Tongue (tissue), 2 donors: Measurements from ENCODE around the gene NUB1. TPM values are rescaled to one million over a fixed set of nuclear protein-coding genes. Genes with fewer than 3 reads are reported as not detected.

Source experiments
- DNase-seq: peaks from one replicate; pipeline ENCODE4 v3.0.0-alpha.2; 2015
- total RNA-seq: library from RNA; depleted of rRNA; stranded (reverse); fragments of >200 nt; gene quantifications from one replicate; pipeline ENCODE4 v1.2.3, GENCODE V29; 2014

Gene NUB1
- total RNA-seq, 1 donor from 2014 or later: 27.8 TPM

DNA sequence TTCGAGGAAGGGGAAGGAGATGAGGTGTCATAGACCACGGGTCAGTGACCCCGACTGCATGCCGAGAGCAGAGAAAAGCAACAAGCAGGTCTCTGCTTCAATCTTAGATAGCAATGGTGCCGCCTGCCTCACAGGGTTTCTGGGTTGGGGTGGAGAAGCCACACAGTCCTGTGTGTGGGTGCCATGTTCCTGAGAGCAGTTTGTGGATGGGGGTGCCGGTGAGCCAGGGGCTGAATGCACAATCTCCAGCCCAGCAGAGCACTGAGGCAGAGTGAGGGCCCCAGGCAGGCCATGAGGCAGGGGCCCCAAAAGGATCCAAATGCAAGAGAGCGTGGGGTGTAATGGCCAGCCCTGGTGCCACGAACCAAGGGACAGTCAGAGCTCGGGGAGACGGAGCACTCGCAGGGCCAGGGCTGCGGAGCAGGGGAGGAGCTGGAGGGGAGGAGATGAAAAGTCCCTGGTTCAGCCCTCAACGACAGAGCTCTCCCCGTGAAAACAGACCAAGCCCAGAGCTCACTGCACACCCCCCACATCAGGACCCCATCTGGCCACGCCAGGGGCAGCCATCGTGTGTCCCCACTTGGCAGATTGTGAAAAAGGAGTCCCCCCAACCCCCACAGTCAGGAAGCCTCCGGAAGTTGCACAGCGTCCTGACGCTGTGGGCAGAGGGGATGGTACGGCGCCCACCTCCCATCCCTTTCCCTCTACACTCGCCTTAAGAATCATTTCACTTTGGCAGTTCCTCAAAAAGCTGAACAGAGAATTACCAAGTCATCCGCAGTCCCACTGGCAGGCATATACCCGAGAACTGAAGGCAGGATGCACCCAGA, 48.4 kb downstream of the NUB1 start:
- no peak for DNase-seq

DNA sequence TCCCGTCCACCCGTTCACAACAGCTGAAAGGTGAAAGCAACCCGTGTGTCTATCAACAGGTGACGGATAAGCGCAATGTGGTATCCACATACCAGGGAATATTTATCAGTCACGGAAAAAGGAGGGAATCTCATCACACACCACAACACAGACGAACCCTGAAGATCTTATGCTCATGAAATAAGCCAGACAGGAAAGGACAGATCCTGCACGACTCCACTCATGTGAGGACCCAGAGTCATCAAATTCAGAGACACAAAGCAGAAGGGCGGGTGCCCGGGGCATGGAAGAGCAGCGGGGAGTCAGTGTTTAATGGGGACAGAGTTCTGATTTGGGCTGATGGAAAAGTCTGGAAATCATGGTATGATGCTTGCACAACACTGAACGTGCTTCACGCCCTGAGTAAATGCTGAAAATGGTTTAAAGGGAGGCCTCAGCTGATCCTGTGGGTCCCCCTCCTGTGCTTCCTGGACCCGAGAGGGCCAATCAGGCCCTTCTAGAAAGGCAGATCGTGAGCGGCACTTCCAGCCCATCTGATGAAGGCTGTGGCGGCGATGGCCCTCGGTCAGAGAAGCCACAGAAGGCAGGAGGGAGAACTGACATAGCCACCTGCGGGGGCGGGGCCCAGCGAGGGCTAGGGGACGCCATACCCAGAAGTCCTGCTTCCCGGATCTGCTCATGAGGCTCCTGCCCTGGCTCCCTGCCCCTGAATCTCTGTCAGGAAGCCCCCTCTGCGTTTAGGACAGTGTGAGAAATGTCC, 49.2 kb downstream of the NUB1 start:
- no peak for DNase-seq

- DNase-seq: no peak
Observed at GRCh38 chr7:151391358-151391730, 49.7 kb downstream of the NUB1 start.

DNA sequence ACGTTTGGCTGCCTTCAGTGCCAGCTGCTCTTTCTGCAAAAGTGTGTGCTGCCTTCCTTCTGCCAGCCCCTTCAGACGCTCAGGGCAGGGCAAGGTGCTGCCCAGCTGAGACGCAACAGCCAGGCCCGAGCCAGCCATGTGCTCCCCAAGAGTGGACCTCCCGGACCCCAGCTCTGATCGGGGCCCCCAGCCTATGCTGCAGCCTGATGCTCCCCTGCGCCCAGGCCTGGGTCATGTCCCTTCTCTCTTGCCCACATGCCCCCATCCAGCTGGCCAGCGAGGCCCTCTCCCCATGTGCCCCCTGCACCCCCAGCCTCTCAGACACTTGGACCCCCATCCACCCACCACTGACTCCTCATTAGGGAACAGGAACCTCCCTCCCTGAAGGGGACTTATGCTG, 50.4 kb downstream of the NUB1 start:
- no peak for DNase-seq

GRCh38 chr7:151392426-151392825, 50.8 kb downstream of the NUB1 start:
- DNase-seq: no peak

GRCh38 chr7:151393031-151393977, 51.7 kb downstream of the NUB1 start:
- DNase-seq: no peak

DNA sequence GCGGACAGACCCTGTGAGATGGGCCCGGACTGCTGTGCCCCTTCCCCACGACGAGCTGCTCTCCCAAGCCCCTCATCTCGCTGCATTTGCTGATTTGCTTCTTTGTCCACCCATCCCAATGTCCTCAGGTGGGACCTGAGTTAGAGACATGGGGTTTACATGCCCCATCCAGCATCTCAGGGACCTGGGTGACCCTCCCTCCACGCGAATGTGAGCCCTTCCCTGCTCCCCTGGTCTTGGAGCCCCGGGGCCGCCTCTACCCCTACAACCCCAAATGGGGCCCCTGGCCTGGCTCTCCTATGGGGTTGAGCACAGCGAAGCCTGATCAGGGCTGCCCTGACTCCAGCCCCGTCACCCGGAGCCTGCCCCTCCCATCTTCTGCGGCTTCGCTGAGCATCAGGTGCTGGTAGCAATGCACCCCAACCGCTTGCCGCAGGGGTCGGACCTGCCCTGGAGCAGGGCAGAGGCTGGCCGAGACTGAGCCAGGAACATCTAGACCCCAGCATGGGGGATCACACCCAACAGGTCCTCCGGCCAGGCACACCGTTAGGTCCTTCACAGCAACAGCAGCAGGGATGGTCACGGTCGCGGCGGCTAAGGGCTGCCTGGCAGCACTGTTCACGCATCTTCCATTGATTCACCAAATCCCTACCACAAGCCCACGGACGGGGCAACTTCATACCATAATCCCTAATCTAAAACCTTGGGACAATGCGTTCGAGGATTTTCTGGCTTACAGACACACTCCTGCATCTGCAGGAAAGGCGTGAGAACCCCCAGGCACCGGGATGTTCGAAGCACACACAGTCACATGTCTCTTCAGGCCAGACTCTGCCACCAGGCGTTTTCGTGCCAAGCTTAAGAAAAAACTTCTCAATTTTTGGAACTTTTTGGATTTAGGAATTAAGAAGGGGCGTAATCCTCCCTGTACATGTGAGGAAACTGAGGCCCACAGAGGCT, 52.7 kb downstream of the NUB1 start:
- no peak for DNase-seq

GRCh38 chr7:151395036-151395367, 53.4 kb downstream of the NUB1 start:
- no peak for DNase-seq

GRCh38 chr7:151396328-151396970, 54.8 kb downstream of the NUB1 start:
- no peak for DNase-seq

DNA sequence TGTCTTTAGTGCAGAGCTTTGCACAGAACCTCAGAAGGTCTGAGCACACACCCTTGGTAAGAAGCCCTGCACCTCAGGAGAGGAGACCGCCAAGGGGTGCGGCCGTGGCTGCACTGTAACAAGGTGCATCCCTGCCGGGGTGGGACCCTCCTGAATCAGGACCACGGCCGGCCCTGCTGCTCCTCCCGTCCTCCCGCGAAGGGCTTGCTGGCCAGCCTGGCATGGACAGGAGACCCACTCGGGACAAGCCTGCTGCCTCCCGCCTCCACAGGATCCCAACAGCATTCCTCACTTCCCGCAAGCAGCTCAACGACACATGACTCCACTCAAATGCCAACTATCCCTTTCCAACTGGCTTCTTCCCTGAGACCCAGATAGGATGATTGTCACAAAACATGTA, 55.4 kb downstream of the NUB1 start:
- no peak for DNase-seq

DNA sequence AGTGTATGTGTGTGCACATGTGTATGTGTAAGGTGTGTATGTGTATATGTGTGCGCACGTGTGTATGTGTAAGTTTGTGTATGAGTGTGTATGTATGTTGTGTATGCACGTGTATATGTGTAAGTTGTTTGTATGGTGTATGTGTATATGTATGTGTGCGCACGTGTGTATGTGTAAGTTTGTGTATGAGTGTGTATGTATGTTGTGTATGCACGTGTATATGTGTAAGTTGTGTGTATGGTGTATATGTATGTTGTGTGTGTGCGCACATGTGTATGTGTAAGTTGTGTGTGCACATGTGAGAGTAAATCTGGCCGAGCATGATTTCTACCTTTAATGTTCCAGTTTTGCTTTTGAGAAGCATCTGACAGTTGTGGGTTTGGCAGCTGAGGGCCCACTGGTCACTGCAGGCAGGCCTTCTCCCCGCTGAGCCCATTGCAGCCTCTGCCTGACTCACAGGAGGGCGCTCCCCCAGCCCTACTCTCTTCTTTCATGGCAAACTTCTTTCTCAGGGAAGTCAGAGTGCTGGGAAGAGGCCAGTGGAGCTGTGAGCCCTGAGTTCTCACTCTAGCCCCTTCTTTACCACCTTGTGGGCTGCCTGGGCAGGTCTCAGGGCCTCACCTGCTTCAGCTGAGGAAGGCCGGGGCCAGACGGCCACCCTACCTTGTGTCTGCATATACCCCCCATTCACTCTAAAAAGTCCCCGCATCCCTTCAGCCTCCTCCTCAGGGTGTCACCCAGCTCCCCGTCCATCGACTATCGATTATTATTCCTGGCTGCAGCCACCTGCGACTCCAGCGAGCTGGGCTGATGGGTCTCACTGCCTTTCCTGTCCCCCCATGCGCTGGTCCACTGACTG, 57.1 kb downstream of the NUB1 start:
- DNase-seq: no peak

DNA sequence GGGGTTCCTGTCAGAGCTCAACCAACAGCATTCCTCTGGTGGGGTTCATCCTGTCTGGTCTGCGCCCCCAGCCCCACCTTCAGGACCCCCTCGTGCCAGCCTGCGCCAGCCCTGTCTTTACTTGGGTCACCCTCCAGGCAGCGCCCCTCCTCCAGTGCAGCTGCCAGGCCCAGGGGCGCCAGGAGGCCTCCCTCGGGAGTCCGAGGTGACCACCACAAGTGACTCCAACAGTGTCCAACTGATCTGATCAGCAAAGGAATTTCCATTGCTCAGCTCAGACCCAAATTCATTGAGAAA, 57.6 kb downstream of the NUB1 start:
- no peak for DNase-seq

DNA sequence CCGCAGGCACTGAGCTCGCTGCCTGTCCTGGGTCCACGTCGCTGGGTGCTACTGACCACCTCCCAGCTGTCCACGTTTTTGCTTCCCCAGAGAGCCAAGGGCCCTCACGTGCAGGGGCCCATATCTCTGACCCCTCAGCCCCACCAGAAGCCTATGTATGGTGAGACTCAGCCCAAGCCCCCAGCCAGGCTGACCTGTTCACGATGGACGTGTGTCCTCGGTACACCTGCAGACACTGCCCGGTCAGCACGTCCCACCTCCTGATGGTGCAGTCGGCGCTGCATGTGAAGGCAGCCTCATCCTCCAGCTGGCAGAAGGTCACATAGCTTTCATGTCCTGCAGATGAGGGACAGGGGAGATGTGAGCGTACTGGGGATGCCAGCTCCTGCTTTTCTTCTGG, 58.3 kb downstream of the NUB1 start:
- DNase-seq: no peak

DNA sequence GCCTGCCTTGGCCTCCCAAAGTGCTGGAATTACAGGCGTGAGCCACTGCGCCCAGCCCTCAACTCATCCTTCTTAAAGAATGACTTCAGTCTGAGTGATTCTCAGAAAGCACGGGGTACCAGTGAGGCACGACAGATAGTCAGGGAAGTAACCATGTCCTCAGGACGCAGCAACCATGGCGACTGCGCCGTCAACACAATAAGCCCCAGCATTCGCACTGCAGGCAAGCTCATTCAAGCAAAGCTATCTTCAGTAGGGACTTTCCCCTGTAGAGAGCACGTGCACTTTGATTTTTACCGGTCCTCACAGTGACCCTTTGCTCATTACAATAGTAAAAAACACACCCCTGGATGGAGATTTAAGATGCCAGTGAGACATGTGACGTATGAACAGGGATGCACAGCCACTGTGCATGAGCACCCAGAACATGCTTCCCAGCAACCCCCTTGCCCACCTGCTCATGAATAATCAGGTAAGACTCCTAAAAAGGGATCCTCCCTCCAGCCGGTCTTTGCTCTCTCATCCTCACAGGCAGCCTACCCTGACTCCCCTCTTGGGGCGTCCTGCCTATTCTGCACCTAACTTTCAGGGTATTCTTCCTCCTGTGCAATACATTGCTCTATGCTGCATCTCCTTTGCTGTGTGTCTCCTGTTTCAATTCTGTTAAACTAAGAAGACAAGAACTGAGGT, 59.2 kb downstream of the NUB1 start:
- no peak for DNase-seq

GRCh38 chr7:151402029-151402835, 60.6 kb downstream of the NUB1 start:
- no peak for DNase-seq

DNA sequence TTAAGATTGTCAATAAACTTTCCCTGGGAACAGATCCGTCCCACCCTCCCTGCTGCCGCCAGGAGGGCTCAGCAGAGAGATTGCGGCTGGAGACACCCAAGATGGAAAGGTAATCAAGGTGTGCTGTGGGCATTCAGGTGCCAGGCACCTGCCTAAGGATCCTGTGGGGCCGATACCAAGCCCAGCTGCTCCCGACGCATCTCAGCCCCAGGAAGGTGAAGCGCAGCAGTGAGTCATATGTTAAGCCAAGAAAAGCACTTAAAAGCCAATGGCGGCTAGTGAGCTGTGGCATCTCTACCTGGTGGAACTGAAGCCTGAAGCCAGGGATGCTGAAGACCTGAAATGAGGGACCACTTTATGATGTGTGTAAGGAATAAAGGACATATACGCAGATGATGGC, 62.2 kb downstream of the NUB1 start:
- DNase-seq: no peak

GRCh38 chr7:151404216-151405011, 62.8 kb downstream of the NUB1 start:
- no peak for DNase-seq

GRCh38 chr7:151405056-151405455, 63.4 kb downstream of the NUB1 start:
- DNase-seq: no peak
